HG03066 (cell line): ENCODE data around the gene PTP4A2.

Experiments used
- ATAC-seq: cut with Tn5 transposase; IDR thresholded peaks from one replicate; pipeline ENCODE4 v1.9.1; 2021; ENCODE audit warnings: low read depth; ENCODE audit not compliant: unreplicated experiment

PTP4A2 gene

DNA sequence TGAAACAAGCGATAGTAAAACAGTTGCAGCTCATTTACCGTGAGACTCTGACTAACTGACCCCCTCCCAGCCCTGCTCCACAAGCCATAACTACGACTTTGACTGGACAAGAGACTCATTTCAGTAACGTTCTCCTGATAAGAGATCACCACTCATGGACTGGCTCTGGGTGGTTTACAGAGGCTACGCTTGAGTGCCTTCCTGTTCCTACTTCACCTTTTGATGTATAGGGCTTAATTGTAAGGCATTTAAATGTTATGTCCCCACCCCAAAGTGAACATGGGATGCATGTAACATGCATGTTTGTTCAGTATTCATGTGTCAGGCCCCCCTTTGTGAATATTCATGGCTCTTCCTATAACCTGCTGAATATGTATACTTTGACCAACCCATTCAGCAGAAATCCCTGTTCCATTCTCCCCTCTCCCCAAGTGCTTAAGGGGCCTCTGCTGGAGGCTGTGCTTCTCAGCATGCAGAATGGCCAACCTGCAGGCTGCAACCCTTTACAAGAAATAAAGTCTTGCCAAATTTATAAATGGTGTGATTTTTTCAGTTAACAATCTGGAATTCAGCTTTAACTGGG, 71.6 kb downstream of the PTP4A2 start:
- no peak for ATAC-seq

DNA sequence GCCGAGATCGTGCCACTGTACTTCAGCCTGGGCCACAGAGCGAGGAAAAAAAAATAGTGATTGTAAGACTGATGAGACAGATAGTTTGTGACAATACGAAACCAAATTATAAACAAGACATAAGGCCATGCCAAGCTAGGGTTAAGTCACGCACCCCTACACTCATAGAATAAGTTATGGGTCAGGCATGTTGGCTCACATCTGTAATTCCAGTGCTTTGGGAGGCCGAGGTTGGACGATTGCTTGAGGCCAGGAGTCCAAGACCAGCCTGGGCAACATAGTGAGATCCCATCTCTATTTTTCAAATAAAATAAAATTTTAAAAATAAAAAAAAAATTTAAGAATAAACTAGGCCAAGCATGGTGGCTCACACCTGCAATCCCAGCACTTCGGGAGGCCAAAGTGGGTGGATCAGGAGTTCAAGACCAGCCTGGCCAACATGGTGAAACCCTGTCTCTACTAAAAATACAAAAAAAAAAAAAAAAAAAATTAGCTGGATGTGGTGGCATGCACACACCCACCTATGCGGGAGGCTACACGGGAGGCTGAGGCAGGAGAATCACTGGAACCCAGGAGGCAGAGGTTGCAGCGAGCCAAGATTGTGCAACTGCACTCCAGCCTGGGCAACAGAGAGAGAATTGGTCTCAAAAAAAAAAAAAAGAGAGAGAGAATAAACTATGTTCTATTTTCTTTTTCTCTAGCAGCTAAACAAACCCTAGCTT, 72.3 kb downstream of the PTP4A2 start:
- ATAC-seq, result no peak

DNA sequence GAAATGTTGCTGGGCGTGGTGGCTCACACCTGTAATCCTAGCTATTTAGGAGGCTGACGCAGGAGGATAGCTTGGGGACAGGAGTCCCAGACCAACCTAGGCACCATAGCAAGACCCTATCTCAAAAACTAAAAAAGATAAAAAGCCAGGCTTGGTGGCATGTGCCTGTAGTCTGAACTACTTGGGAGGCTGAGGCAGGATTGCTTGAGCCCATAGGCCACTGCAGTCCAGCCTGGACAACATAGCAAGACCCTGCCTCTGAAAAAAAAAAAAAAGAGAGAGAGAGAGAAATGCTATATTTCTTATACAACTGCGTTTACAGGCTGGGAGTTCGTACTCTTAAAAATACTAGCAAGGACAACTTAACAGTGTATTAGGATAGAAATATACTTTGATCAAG, 76.1 kb downstream of the PTP4A2 start:
- ATAC-seq, result no peak

DNA sequence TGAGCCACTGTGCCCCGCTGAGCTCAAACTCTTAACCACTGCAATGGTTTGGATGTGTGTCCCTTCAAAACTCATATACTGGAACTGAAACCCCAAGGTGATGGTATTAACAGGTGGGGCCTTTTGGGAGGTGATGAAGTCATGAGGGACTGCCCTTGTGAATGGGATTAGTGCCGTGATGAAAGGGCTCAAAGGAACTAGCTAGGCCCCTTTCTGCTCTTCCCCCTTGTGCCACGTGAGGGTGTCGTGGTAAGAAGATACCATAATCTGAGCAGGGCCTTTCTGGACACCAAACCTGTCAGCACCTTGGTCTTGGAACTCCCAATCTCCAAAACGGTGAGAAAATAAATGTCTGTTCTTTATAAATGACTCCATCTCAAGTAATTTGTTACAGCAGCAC, 76.8 kb downstream of the PTP4A2 start:
- no peak for ATAC-seq

DNA sequence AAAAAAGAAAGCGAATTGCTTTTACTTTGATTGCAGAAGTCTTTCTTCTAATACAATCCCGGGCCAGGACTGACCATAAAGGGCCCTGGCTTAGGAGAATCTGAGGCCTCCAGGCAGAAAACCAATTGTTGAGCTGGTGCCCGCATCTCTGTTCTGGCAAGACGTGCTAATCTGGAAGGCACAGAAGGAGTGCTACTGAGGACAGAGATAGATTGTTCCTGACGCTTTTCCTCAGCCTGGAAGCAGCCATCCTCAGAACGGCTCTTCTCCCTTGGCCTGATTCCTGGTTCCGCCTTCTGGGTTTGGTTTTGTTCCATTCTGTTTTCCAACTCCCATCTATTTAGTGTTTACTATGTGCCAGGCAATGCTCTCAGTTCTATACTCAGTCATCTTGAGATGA, 77.6 kb downstream of the PTP4A2 start:
- no peak for ATAC-seq

DNA sequence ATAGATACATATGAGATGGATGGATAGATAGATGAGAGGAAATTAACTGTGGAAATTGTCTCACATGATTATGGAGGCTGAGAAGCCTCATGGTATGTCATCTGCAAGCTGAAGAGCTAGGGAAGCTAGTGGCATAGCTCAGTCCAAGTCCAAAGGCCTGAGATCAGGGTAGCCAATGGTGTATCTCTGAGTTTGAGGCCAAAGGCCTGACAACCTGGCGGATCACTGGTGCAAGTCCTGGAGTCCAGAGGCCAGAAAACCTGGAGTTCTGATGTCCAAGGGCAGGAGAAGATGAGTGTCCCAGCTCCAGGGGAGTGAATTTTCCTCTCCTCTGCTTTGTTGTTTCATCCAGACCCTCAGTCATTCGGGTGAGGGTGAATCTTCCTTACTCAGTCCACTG, 78.4 kb downstream of the PTP4A2 start:
- ATAC-seq, result no peak

DNA sequence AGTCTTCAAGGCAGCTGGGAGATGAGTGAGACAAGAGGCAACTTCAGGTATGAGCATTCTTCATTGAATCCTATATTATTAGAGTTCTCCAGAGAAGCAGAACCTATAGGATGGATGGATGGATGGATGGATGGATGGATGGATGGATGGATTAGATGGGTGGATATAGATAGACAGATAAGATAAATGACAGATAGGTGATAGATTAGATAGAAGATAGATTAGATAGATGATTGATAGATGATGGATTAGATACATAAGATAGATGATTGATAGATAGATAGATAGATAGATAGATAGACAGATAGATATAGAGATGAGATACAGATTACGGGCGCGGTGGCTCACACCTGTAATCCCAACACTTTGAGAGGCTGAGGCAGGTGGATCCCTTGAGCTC, 79.1 kb downstream of the PTP4A2 start:
- no peak for ATAC-seq

DNA sequence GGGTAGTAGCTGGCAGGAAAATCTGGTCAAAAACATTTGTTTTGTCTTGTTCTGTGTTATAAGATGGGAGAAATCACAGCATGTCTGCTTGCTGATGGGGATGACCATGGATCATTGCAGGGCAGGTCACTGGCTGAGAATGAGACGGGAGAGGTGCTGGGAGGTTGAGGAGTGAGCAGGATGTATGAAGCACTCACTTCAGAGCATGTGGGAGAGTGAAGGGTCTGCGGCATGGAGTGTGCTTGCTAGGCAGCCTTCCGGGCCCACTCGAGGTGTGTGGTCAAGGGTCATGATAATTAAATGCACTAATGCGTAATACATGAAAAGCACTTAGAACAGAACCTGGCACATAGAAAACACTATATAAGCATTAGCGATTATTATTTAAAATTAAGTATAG, 80.3 kb downstream of the PTP4A2 start:
- no peak for ATAC-seq
